ENCODE data around the gene PRSS33. TPM values are rescaled to one million over a fixed set of nuclear protein-coding genes. Genes with fewer than 3 reads are reported as not detected.
A peak's percentile ranks its signal among the peaks of the same experiment; 100 is the strongest.

The PRSS33 gene
- total and polyA plus RNA-seq, 9 of the 15 experiments (the other 6 are each of a cell fraction or from before 2014, with no cell fraction given), result not detected

GRCh38 chr16:2835638-2836493 is 48.5 kb upstream of the PRSS33 start (continued):
- TF ChIP-seq ZBTB7A (IDR thresholded peaks at IDR 0.05; ENCODE audit: borderline replicate concordance, control insufficient read depth, low read depth, low read length), result no peak
- TF ChIP-seq, protein P1, sequence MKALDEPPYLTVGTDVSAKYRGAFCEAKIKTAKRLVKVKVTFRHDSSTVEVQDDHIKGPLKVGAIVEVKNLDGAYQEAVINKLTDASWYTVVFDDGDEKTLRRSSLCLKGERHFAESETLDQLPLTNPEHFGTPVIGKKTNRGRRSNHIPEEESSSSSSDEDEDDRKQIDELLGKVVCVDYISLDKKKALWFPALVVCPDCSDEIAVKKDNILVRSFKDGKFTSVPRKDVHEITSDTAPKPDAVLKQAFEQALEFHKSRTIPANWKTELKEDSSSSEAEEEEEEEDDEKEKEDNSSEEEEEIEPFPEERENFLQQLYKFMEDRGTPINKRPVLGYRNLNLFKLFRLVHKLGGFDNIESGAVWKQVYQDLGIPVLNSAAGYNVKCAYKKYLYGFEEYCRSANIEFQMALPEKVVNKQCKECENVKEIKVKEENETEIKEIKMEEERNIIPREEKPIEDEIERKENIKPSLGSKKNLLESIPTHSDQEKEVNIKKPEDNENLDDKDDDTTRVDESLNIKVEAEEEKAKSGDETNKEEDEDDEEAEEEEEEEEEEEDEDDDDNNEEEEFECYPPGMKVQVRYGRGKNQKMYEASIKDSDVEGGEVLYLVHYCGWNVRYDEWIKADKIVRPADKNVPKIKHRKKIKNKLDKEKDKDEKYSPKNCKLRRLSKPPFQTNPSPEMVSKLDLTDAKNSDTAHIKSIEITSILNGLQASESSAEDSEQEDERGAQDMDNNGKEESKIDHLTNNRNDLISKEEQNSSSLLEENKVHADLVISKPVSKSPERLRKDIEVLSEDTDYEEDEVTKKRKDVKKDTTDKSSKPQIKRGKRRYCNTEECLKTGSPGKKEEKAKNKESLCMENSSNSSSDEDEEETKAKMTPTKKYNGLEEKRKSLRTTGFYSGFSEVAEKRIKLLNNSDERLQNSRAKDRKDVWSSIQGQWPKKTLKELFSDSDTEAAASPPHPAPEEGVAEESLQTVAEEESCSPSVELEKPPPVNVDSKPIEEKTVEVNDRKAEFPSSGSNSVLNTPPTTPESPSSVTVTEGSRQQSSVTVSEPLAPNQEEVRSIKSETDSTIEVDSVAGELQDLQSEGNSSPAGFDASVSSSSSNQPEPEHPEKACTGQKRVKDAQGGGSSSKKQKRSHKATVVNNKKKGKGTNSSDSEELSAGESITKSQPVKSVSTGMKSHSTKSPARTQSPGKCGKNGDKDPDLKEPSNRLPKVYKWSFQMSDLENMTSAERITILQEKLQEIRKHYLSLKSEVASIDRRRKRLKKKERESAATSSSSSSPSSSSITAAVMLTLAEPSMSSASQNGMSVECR (CRISPR knock-in tag; IDR thresholded peaks at IDR 0.05), result no peak
- no peak for TF ChIP-seq EHMT2 (IDR thresholded peaks at IDR 0.05)
- TF ChIP-seq BRD9 (IDR thresholded peaks at IDR 0.05; ENCODE audit: low read depth, partially characterized antibody), result no peak
- TF ChIP-seq SP2 (IDR thresholded peaks at IDR 0.05; ENCODE audit: extremely low read depth, low read depth, low read length, poor library complexity, severe bottlenecking), result no peak
- TF ChIP-seq, protein P2, sequence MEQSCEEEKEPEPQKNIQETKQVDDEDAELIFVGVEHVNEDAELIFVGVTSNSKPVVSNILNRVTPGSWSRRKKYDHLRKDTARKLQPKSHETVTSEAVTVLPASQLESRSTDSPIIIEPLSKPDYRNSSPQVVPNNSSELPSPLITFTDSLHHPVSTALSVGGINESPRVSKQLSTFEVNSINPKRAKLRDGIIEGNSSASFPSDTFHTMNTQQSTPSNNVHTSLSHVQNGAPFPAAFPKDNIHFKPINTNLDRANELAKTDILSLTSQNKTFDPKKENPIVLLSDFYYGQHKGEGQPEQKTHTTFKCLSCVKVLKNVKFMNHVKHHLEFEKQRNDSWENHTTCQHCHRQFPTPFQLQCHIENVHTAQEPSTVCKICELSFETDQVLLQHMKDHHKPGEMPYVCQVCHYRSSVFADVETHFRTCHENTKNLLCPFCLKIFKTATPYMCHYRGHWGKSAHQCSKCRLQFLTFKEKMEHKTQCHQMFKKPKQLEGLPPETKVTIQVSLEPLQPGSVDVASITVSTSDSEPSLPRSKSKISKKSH (CRISPR knock-in tag; IDR thresholded peaks at IDR 0.05), result no peak
- TF ChIP-seq, protein P3, sequence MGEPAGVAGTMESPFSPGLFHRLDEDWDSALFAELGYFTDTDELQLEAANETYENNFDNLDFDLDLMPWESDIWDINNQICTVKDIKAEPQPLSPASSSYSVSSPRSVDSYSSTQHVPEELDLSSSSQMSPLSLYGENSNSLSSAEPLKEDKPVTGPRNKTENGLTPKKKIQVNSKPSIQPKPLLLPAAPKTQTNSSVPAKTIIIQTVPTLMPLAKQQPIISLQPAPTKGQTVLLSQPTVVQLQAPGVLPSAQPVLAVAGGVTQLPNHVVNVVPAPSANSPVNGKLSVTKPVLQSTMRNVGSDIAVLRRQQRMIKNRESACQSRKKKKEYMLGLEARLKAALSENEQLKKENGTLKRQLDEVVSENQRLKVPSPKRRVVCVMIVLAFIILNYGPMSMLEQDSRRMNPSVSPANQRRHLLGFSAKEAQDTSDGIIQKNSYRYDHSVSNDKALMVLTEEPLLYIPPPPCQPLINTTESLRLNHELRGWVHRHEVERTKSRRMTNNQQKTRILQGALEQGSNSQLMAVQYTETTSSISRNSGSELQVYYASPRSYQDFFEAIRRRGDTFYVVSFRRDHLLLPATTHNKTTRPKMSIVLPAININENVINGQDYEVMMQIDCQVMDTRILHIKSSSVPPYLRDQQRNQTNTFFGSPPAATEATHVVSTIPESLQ (CRISPR knock-in tag; IDR thresholded peaks at IDR 0.05), result no peak
- TF ChIP-seq NFXL1 (CRISPR knock-in tag; IDR thresholded peaks at IDR 0.05), result no peak
- no peak for TF ChIP-seq BHLHE40 (IDR thresholded peaks at IDR 0.05; ENCODE audit: low read length)
- TF ChIP-seq, protein P4, sequence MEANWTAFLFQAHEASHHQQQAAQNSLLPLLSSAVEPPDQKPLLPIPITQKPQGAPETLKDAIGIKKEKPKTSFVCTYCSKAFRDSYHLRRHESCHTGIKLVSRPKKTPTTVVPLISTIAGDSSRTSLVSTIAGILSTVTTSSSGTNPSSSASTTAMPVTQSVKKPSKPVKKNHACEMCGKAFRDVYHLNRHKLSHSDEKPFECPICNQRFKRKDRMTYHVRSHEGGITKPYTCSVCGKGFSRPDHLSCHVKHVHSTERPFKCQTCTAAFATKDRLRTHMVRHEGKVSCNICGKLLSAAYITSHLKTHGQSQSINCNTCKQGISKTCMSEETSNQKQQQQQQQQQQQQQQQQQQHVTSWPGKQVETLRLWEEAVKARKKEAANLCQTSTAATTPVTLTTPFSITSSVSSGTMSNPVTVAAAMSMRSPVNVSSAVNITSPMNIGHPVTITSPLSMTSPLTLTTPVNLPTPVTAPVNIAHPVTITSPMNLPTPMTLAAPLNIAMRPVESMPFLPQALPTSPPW (CRISPR knock-in tag; IDR thresholded peaks at IDR 0.05), result 0 out of 2 replicates have a peak, but pooled peaks have one; percentile 14
- TF ChIP-seq ZFP36 (IDR thresholded peaks at IDR 0.05; ENCODE audit: low read depth, low read length, partially characterized antibody), result no peak
- no peak for TF ChIP-seq CEBPG (CRISPR knock-in tag; IDR thresholded peaks at IDR 0.05)
- TF ChIP-seq CEBPG (tag; conservative IDR thresholded peaks at IDR 0.05 in 1 of 2, IDR thresholded peaks at IDR 0.05 in 1 of 2), result no peak
- TF ChIP-seq EP400 (IDR thresholded peaks at IDR 0.05), result no peak
- no peak for TF ChIP-seq ZNF57 (CRISPR knock-in tag; IDR thresholded peaks at IDR 0.05)
- no peak for TF ChIP-seq MXD1 (CRISPR knock-in tag; IDR thresholded peaks at IDR 0.05; ENCODE audit: borderline replicate concordance, poor library complexity, severe bottlenecking)

Data from K562 (cell line).